Gastroesophageal sphincter (tissue), 4 donors: ENCODE results near the gene SEMA4D. TPM values are rescaled to one million over a fixed set of nuclear protein-coding genes. Genes with fewer than 3 reads are reported as not detected.

Experiments used
- ATAC-seq: fragments of 150-250 bp; one replicate; pipeline ENCODE4 v1.9.1; 2016; ENCODE audit warnings: mild to moderate bottlenecking, moderate library complexity
- H3K27ac ChIP-seq, 4 donors: fragments of 200-600 bp; sonication (generic) in 3 of 4; 1 replicate in 3 of 4; 2 replicates in 1 of 4; pipeline ENCODE4 v1.5.1; 2016 to 2019
- H3K27me3 ChIP-seq: fragments of 200-600 bp; sonication (generic); one replicate; pipeline ENCODE4 v1.5.1; 2019
- H3K36me3 ChIP-seq, 2 donors: fragments of 200-600 bp; sonication (generic); one replicate each; pipeline ENCODE4 v1.5.1; 2019; ENCODE audit warnings: control low read depth in 1 of 2
- H3K4me1 ChIP-seq, 3 donors: fragments of 200-600 bp; sonication (generic); 1 replicate in 2 of 3; 2 replicates in 1 of 3; pipeline ENCODE4 v1.5.1; 2016 to 2019; ENCODE audit warnings: control low read depth in 2 of 3
- H3K4me3 ChIP-seq, 2 donors: fragments of 200-600 bp; sonication (generic); one replicate each; pipeline ENCODE4 v1.5.1; 2019; ENCODE audit warnings: mild to moderate bottlenecking in 1 of 2, moderate library complexity in 1 of 2
- H3K9me3 ChIP-seq, 3 donors: fragments of 200-600 bp; sonication (generic); one replicate each; pipeline ENCODE4 v1.5.1; 2017 to 2019; ENCODE audit warnings: control low read depth in 2 of 3
- EP300 ChIP-seq: sonication (generic); formaldehyde crosslinking; IDR thresholded peaks from one replicate; pipeline ENCODE4 v1.6.1; 2017; ENCODE audit warnings: antibody characterized with exemption, mild to moderate bottlenecking
- POLR2A ChIP-seq, 2 donors: fragments of 450-650 bp; IDR thresholded peaks; one replicate each; pipeline ENCODE4 v1.6.1; 2017; ENCODE audit warnings: antibody characterized with exemption in 2 of 2, mild to moderate bottlenecking in 2 of 2, moderate library complexity in 1 of 2
- POLR2AphosphoS5 ChIP-seq: sonication (generic); formaldehyde crosslinking; IDR thresholded peaks from one replicate; pipeline ENCODE4 v1.6.1; 2017; ENCODE audit warnings: antibody characterized with exemption
- WGBS, 2 donors: methylation state at CpG; one replicate each; pipeline ENCODE4 v1.1.5; 2018; ENCODE audit warnings: low coverage in 1 of 2; 5-methylcytosine and 5-hydroxymethylcytosine counted together
- total RNA-seq, 4 donors: library from RNA; depleted of rRNA; stranded (reverse); fragments of >200 nt; gene quantifications; one replicate each; pipeline ENCODE4 v1.1.0, GENCODE V29; 2016
- TF ChIP-seq, protein P1 (sequence below), 4 experiments: fragments of 200-600 bp in 2 of 4; fragments of 450-650 bp in 2 of 4; sonication (generic) in 1 of 4; IDR thresholded peaks; one replicate each; pipeline ENCODE4 v1.5.1; 2017 to 2019; ENCODE audit warnings: antibody characterized with exemption in 4 of 4, mild to moderate bottlenecking in 2 of 4, moderate library complexity in 2 of 4

SEMA4D gene
- total RNA-seq, 4 donors from 2014 or later, result 4.4 to 12.0 (median 6.5) TPM

DNA sequence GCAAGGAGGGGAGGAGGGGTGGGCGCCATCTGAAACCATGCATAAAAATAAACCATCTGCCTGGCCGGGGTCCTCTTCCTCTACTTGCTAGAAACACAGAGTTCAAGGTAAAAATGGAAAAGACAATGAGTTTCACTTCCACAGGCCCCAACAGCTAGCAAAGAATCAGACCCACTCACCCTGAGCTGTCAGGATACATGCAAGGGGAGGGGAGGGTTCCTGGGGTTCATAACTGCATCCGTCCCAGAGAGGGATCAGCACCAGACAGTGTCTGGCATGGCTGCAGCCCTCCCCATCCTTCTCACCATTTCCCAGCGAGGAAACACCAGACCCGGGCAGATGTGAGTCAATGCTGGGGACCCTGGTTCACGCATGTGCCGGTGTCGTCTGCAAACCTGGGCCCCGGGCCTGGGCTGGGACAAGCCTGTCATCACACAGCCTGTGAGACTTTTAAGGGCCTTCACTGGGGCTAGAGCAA is 55.4 kb downstream of the SEMA4D start:
- Histone ChIP-seq H3K4me1 (peaks cover 0 to 19% (median 5%) of the 10 kb centered on the region in 3 donors), H3K36me3 (no peaks in the 10 kb centered on the region), H3K9me3 (no peaks in the 10 kb centered on the region), H3K27ac (no peak overlapping the region), H3K27me3 (no peaks in the 10 kb centered on the region), H3K4me3 (no peak overlapping the region)
- TF ChIP-seq, protein P1, sequence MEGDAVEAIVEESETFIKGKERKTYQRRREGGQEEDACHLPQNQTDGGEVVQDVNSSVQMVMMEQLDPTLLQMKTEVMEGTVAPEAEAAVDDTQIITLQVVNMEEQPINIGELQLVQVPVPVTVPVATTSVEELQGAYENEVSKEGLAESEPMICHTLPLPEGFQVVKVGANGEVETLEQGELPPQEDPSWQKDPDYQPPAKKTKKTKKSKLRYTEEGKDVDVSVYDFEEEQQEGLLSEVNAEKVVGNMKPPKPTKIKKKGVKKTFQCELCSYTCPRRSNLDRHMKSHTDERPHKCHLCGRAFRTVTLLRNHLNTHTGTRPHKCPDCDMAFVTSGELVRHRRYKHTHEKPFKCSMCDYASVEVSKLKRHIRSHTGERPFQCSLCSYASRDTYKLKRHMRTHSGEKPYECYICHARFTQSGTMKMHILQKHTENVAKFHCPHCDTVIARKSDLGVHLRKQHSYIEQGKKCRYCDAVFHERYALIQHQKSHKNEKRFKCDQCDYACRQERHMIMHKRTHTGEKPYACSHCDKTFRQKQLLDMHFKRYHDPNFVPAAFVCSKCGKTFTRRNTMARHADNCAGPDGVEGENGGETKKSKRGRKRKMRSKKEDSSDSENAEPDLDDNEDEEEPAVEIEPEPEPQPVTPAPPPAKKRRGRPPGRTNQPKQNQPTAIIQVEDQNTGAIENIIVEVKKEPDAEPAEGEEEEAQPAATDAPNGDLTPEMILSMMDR (IDR thresholded peaks at IDR 0.05), result no peak
- TF ChIP-seq POLR2AphosphoS5, result no peak
- no peak for TF ChIP-seq POLR2A (IDR thresholded peaks at IDR 0.05)
- no peak for TF ChIP-seq EP300
- WGBS, 2 donors, result 48 to 63% methylated on average over 1 to 4 of the region's 9 CpGs
- ATAC-seq, result no peak

DNA sequence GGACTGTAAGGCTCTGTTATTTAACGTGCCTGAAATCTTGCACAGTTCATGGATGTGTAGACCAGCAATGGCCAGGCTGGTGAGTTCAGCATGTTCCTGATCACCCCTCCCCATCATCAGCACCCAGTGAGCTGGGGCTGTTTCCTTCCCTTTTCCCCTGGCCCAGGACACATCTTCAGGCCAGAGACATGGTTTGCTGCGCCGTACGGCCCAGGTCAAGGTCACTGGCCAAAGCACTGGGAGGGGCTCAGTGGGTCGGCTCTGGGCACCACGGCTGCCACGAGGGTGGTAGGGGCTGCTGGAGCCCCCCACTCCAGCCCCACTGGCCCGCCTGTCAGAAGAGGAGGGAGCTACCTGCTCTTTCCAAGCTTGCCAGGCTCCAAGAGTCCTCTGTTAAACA is 55.9 kb downstream of the SEMA4D start:
- WGBS, 2 donors, result 67 to 88% methylated on average over 1 to 4 of the region's 8 CpGs
- Histone ChIP-seq H3K4me1 (peaks cover 0 to 19% (median 5%) of the 10 kb centered on the region in 3 donors), H3K36me3 (no peaks in the 10 kb centered on the region), H3K27me3 (no peaks in the 10 kb centered on the region), H3K9me3 (no peaks in the 10 kb centered on the region), H3K27ac (no peak overlapping the region), H3K4me3 (no peak overlapping the region)
- TF ChIP-seq, protein P1 (IDR thresholded peaks at IDR 0.05), result no peak
- TF ChIP-seq EP300 (no peak), POLR2A (IDR thresholded peaks at IDR 0.05) (no peak), POLR2AphosphoS5 (no peak)
- no peak for ATAC-seq

DNA sequence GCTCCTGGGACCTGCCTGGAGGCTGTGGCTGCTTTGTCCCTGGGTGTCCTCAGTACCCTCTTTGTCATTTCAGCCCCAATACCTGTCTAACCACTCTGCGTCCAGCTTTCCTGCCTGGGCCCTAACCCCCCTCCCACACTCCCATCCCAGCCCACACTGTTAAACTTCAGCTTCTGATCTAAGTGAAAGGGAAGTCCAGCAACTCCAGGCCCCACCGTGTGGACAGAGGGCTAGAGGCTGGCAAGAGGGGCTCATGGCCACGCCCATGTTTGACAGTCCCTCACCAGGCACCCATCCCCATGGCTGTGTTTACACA is 56.3 kb downstream of the SEMA4D start:
- Histone ChIP-seq H3K27ac (no peak overlapping the region), H3K4me1 (peaks cover 0 to 19% (median 5%) of the 10 kb centered on the region in 3 donors), H3K4me3 (no peak overlapping the region), H3K27me3 (no peaks in the 10 kb centered on the region), H3K36me3 (no peaks in the 10 kb centered on the region), H3K9me3 (no peaks in the 10 kb centered on the region)
- no peak for ATAC-seq
- WGBS, 2 donors, result 62% methylated on average over 3 of the region's 3 CpGs; no CpG with 5 or more reads in 1 of the 2 donors
- TF ChIP-seq EP300 (no peak), POLR2A (IDR thresholded peaks at IDR 0.05) (no peak), POLR2AphosphoS5 (no peak)
- TF ChIP-seq, protein P1 (IDR thresholded peaks at IDR 0.05), result no peak

DNA sequence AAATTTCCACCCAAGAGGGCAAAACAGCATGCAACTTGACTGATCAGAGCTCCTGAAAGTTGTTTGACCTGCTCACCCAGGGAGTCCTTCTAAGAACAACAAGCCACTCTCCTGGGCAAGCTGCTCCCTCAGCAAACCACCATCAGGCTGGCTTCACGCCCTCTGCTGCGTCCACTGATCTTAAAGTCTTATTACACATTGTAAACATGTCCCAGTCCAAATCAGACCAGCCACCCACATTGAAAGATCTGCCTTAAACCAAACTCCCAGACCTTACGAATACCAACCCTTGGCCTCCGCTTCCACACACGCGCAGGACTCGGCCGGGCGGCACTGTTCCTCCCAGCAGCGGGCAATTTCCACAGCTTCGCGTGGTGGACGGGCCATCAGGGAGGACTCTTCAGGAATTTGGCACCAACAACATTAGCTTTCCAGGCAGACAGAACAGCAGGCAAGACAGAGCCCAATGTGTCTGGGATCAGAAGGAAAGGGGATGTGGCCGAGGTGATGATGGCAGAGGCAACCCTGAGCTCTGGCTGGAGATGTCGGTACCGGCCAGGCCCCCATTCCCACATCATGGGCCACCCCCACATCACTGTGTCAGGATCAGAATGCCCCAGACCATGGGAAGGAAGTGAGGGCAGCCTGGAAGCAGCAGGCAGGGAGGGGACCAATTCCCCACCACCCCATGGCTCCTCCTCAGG is 56.8 kb downstream of the SEMA4D start:
- peaks cover 0 to 19% (median 5%) of the 10 kb centered on the region in 3 donors for H3K4me1 ChIP-seq
- no peak overlapping the region for H3K4me3 ChIP-seq
- no peaks in the 10 kb centered on the region for H3K36me3 ChIP-seq
- H3K27me3 ChIP-seq, result no peaks in the 10 kb centered on the region
- no peaks in the 10 kb centered on the region for H3K9me3 ChIP-seq
- 81 to 87% methylated on average over 3 to 7 of the region's 16 CpGs for WGBS, 2 donors
- H3K27ac ChIP-seq, result no peak overlapping the region
- no peak for ATAC-seq
- TF ChIP-seq, protein P1 (IDR thresholded peaks at IDR 0.05), result no peak
- TF ChIP-seq POLR2A (IDR thresholded peaks at IDR 0.05) (no peak), POLR2AphosphoS5 (no peak), EP300 (no peak)

DNA sequence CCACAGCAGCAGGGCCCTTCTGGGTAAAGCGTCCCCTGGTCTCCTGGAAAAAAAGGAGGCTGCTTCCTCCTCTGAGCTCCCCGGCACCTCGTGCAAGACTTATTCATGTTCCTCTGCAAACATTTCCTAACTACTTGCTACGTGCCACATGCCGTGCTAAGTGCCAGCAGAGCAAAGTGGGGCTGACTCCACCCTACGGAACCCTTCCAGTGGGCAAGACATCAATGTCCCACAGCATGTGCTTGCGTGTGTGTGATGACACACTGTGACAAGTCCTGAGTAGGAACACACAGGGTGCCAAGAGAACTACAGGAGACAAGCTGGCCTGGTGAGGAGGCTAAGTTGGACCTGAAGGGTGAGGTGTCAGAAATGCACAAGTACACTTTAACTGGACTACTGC is 57.4 kb downstream of the SEMA4D start:
- WGBS, 2 donors, result 81% methylated on average over 3 of the region's 7 CpGs; no CpG with 5 or more reads in 1 of the 2 donors
- no peak overlapping the region for H3K4me3 ChIP-seq
- H3K9me3 ChIP-seq, result no peaks in the 10 kb centered on the region
- H3K27ac ChIP-seq, result no peak overlapping the region
- peak; percentile 56 for ATAC-seq
- H3K4me1 ChIP-seq, result peaks cover 0 to 19% (median 5%) of the 10 kb centered on the region in 3 donors
- TF ChIP-seq POLR2A (IDR thresholded peaks at IDR 0.05), result no peak
- no peak for TF ChIP-seq EP300
- TF ChIP-seq, protein P1 (IDR thresholded peaks at IDR 0.05), result no peak
- no peak for TF ChIP-seq POLR2AphosphoS5
- no peaks in the 10 kb centered on the region for H3K27me3 ChIP-seq
- H3K36me3 ChIP-seq, result no peaks in the 10 kb centered on the region
